ENCODE results near the gene CELA2A. TPM values are rescaled to one million over a fixed set of nuclear protein-coding genes. Genes with fewer than 3 reads are reported as not detected.

CELA2A gene
- total and polyA plus RNA-seq, 2 of the 13 experiments (the other 11 are each of a cell fraction or from before 2014, with no cell fraction given) = not detected

DNA sequence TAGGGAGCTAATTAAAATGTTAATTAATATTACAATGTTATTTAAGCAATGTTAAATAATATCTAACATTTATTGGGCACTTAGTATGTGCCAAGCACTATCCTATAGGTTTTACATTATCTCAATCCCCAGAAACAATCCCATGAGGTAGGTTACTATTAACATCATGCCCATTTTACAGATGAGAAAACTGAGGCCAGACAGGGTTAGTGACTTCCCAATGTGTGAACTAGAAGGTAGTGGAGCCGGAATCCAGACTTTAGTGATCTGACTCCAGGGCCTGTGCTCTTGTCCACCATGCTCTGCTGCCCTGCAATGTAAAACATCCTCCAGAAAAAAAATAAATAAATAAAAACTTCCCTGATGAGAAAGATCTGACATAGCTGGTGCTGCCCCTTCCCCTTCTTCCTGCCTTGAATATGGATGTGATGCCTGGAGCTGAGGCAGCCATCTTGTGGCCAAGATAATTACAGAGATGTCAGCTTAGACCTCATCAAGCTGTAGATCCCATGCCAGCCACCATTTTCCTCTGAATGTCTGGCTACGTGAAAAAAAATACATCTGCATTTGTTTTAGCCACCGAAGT, 7.6 kb upstream of the CELA2A start:
- no peak overlapping the region for H2AFZ ChIP-seq (ENCODE audit: low read length)
- no peaks in the 10 kb centered on the region; a peak in 1 of 5 replicates for H3K27me3 ChIP-seq (ENCODE audit: control insufficient read depth in 1 of 2, insufficient read depth in 2 of 2, low read length in 2 of 2)
- H3K4me2 ChIP-seq (ENCODE audit: low read depth, low read length) = no peak overlapping the region
- no peak overlapping the region for H3K9ac ChIP-seq (ENCODE audit: insufficient read depth, low read depth, low read length)
- no peak overlapping the region for H3K27ac ChIP-seq (ENCODE audit: extremely low read length, insufficient read depth, low read length)
- WGBS (ENCODE audit: low lambda C conversion rate) = 42% methylated on average over 3 of the region's 3 CpGs
- CTCF ChIA-PET (ENCODE audit: low intra/inter-chr PET ratio, low total read pairs) = no interaction called here
- TF ChIP-seq ZNF383 (CRISPR knock-in tag; IDR thresholded peaks at IDR 0.05; ENCODE audit: borderline replicate concordance) = no peak
- TF ChIP-seq ZNF629 (CRISPR knock-in tag; conservative IDR thresholded peaks at IDR 0.05) = peak; percentile 84
- no peak for TF ChIP-seq ZNF24 (IDR thresholded peaks at IDR 0.05)
- TF ChIP-seq TEAD2 (CRISPR knock-in tag; IDR thresholded peaks at IDR 0.05) = no peak
- TF ChIP-seq REXO4 (CRISPR knock-in tag; IDR thresholded peaks at IDR 0.05; ENCODE audit: borderline replicate concordance) = no peak
- 0 out of 2 replicates have a peak, but pooled peaks have one; percentile 50 for TF ChIP-seq CHD4 (IDR thresholded peaks at IDR 0.05; ENCODE audit: borderline replicate concordance, low read length)
- TF ChIP-seq CREB1 (IDR thresholded peaks at IDR 0.05) = no peak
- no peak for TF ChIP-seq CREB1 (CRISPR knock-in tag; IDR thresholded peaks at IDR 0.05)
- in situ Hi-C loops (cut with HindIII; ENCODE audit: extremely low pct_ligation_motif_present, low pct_unique_long_range_greater_than_20kb) (no loop called here), intact Hi-C loops (cut with micrococcal nuclease; ENCODE audit: unreplicated experiment) (no loop called here)
- no peaks in the 10 kb centered on the region for H3K79me2 ChIP-seq (ENCODE audit: insufficient read depth, low read length)
- peaks cover 7% of the 10 kb centered on the region for H3K4me1 ChIP-seq (ENCODE audit: insufficient read depth, low read length)
- POLR2A ChIA-PET = no interaction called here
- DNase-seq (ENCODE audit: low spot score) (no peak), FAIRE-seq (no peak), ATAC-seq (no peak)
- no TSS peak for BruUV-seq (replicated peaks)
- no peaks in the 10 kb centered on the region for H3K9me3 ChIP-seq (ENCODE audit: low read length)
- no peaks in the 10 kb centered on the region for H3K36me3 ChIP-seq (replicated peaks in 1 of 2; ENCODE audit: control insufficient read depth in 1 of 2, insufficient read depth in 2 of 2, low read length in 2 of 2)
- H4K20me1 ChIP-seq (ENCODE audit: insufficient read depth, low read length) = no peaks in the 10 kb centered on the region
- no peak overlapping the region for H3K4me3 ChIP-seq (replicated peaks in 1 of 3; ENCODE audit: insufficient read depth in 1 of 3, low read depth in 2 of 3, low read length in 3 of 3)

DNA sequence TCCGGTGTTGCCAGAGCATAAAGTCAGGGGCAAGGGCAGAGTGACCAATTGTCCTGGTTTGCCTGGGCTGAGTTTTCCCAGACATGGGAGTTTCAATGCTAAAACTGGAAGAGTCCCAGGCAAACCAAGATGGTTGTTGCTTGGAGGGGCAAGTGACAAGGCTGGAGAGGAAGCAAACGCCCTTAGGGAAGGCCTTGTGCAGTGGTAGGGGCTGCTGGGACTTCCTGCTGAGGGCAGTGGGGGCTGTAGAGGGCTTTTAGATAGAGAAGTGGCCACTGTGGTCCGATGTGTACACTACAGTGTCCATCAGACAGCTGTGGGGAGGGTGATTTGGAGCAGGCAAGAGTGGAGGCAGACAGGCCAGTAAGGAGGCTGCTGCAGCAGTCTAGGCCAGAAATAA, 7.0 kb upstream of the CELA2A start:
- no peaks in the 10 kb centered on the region for H3K9me3 ChIP-seq (ENCODE audit: low read length)
- TF ChIP-seq NFRKB (IDR thresholded peaks at IDR 0.05) = no peak
- TF ChIP-seq NFE2L2 (IDR thresholded peaks at IDR 0.05; ENCODE audit: low read length) = no peak
- no peak for TF ChIP-seq MEF2D (CRISPR knock-in tag; IDR thresholded peaks at IDR 0.05)
- TF ChIP-seq, protein P1, sequence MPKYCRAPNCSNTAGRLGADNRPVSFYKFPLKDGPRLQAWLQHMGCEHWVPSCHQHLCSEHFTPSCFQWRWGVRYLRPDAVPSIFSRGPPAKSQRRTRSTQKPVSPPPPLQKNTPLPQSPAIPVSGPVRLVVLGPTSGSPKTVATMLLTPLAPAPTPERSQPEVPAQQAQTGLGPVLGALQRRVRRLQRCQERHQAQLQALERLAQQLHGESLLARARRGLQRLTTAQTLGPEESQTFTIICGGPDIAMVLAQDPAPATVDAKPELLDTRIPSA (CRISPR knock-in tag; IDR thresholded peaks at IDR 0.05; ENCODE audit: borderline replicate concordance) = no peak
- TF ChIP-seq, protein P2, sequence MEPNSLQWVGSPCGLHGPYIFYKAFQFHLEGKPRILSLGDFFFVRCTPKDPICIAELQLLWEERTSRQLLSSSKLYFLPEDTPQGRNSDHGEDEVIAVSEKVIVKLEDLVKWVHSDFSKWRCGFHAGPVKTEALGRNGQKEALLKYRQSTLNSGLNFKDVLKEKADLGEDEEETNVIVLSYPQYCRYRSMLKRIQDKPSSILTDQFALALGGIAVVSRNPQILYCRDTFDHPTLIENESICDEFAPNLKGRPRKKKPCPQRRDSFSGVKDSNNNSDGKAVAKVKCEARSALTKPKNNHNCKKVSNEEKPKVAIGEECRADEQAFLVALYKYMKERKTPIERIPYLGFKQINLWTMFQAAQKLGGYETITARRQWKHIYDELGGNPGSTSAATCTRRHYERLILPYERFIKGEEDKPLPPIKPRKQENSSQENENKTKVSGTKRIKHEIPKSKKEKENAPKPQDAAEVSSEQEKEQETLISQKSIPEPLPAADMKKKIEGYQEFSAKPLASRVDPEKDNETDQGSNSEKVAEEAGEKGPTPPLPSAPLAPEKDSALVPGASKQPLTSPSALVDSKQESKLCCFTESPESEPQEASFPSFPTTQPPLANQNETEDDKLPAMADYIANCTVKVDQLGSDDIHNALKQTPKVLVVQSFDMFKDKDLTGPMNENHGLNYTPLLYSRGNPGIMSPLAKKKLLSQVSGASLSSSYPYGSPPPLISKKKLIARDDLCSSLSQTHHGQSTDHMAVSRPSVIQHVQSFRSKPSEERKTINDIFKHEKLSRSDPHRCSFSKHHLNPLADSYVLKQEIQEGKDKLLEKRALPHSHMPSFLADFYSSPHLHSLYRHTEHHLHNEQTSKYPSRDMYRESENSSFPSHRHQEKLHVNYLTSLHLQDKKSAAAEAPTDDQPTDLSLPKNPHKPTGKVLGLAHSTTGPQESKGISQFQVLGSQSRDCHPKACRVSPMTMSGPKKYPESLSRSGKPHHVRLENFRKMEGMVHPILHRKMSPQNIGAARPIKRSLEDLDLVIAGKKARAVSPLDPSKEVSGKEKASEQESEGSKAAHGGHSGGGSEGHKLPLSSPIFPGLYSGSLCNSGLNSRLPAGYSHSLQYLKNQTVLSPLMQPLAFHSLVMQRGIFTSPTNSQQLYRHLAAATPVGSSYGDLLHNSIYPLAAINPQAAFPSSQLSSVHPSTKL (CRISPR knock-in tag; IDR thresholded peaks at IDR 0.05) = no peak
- TF ChIP-seq SYNCRIP (IDR thresholded peaks at IDR 0.05; ENCODE audit: insufficient read depth, low read depth, low read length) = no peak
- TF ChIP-seq ATRX (CRISPR knock-in tag; IDR thresholded peaks at IDR 0.05; ENCODE audit: borderline replicate concordance) = no peak
- TF ChIP-seq SIN3A (IDR thresholded peaks at IDR 0.05; ENCODE audit: borderline replicate concordance, low read depth, low read length) = no peak
- TF ChIP-seq CAMTA2 (CRISPR knock-in tag; IDR thresholded peaks at IDR 0.05; ENCODE audit: borderline replicate concordance) = no peak

More for the DNA sequence above, 7.0 kb upstream of the CELA2A start:
- ATAC-seq (no peak; the same call in 2 of the 3 replicates), FAIRE-seq (no peak), DNase-seq (ENCODE audit: low spot score) (no peak)
- H3K4me3 ChIP-seq (replicated peaks in 1 of 3; ENCODE audit: insufficient read depth in 1 of 3, low read depth in 2 of 3, low read length in 3 of 3) = no peak overlapping the region
- no peaks in the 10 kb centered on the region; a peak in 1 of 5 replicates for H3K27me3 ChIP-seq (ENCODE audit: control insufficient read depth in 1 of 2, insufficient read depth in 2 of 2, low read length in 2 of 2)
- intact Hi-C loops (cut with micrococcal nuclease; ENCODE audit: unreplicated experiment) = no loop called here
- H3K9ac ChIP-seq (ENCODE audit: insufficient read depth, low read depth, low read length) = no peak overlapping the region
- H3K79me2 ChIP-seq (ENCODE audit: insufficient read depth, low read length) = no peaks in the 10 kb centered on the region
- in situ Hi-C loops (cut with HindIII; ENCODE audit: extremely low pct_ligation_motif_present, low pct_unique_long_range_greater_than_20kb) = no loop called here
- H3K4me1 ChIP-seq (ENCODE audit: insufficient read depth, low read length) = peaks cover 7% of the 10 kb centered on the region
- WGBS (ENCODE audit: low lambda C conversion rate) = 37% methylated on average over 3 of the region's 3 CpGs
- no peaks in the 10 kb centered on the region for H4K20me1 ChIP-seq (ENCODE audit: insufficient read depth, low read length)
- ChIA-PET POLR2A (no interaction called here), CTCF (ENCODE audit: low intra/inter-chr PET ratio, low total read pairs) (no interaction called here)
- H3K4me2 ChIP-seq (ENCODE audit: low read depth, low read length) = no peak overlapping the region
- no TSS peak for BruUV-seq (replicated peaks)
- no peaks in the 10 kb centered on the region for H3K36me3 ChIP-seq (replicated peaks in 1 of 2; ENCODE audit: control insufficient read depth in 1 of 2, insufficient read depth in 2 of 2, low read length in 2 of 2)
- H3K27ac ChIP-seq (ENCODE audit: extremely low read length, insufficient read depth, low read length) = no peak overlapping the region
- H2AFZ ChIP-seq (ENCODE audit: low read length) = no peak overlapping the region

Data from HepG2 (cell line).